NB4 (cell line): ENCODE data around the gene ZBTB46.

Source experiments
- POLR2A ChIP-seq: IDR thresholded peaks from 2 replicates; pipeline ENCODE4 v1.6.1; 2011; ENCODE audit warnings: mild to moderate bottlenecking; ENCODE audit not compliant: insufficient read length; ENCODE audit errors: extremely low read depth
- TF ChIP-seq, protein P1 (sequence below): IDR thresholded peaks from one replicate; pipeline ENCODE4 v1.5.1; 2012; ENCODE audit warnings: low read depth, low read length

DNA sequence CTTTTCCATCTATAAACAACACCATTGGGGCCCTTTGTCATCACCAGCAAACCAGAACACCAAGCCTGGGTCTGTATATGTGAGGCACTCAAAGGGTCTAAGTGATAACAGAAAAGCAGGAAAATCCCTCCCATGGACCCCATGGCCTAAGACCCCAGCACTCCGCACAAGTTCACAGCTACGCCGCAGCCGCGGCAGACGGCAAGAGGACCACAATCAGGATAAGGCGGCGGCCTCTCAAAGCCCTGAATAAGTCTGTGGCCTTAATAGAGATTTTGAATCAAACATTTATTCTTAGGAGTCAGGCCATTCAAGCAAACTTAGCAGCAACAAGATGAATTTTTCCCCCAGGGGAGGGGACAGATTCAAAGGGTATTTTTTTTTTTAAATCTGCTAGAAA is 2.9 kb downstream of the ZBTB46 start:
- TF ChIP-seq, protein P1, sequence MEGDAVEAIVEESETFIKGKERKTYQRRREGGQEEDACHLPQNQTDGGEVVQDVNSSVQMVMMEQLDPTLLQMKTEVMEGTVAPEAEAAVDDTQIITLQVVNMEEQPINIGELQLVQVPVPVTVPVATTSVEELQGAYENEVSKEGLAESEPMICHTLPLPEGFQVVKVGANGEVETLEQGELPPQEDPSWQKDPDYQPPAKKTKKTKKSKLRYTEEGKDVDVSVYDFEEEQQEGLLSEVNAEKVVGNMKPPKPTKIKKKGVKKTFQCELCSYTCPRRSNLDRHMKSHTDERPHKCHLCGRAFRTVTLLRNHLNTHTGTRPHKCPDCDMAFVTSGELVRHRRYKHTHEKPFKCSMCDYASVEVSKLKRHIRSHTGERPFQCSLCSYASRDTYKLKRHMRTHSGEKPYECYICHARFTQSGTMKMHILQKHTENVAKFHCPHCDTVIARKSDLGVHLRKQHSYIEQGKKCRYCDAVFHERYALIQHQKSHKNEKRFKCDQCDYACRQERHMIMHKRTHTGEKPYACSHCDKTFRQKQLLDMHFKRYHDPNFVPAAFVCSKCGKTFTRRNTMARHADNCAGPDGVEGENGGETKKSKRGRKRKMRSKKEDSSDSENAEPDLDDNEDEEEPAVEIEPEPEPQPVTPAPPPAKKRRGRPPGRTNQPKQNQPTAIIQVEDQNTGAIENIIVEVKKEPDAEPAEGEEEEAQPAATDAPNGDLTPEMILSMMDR, result no peak
- TF ChIP-seq POLR2A, result no peak
